Measurements from ENCODE around the gene SPTBN1.
A peak's percentile ranks its signal among the peaks of the same experiment; 100 is the strongest.
"Not testable (repeated sequence)": the region's sequence is repeated elsewhere in the genome, so short reads cannot be mapped to it uniquely, and the experiment has no call there.

SPTBN1 gene

GRCh38 chr2:54503192-54503591 lies 47.1 kb downstream of the SPTBN1 start:
- peak; percentile 57 for ATAC-seq
- peak; percentile 54 for DNase-seq

- ATAC-seq = no peak
- DNase-seq = no peak
Measured at GRCh38 chr2:54503828-54504227, 47.7 kb downstream of the SPTBN1 start.

GRCh38 chr2:54504866-54505265 lies 48.7 kb downstream of the SPTBN1 start:
- DNase-seq (no peak), ATAC-seq (no peak)

GRCh38 chr2:54508541-54508940 lies 52.4 kb downstream of the SPTBN1 start:
- no peak for ATAC-seq

GRCh38 chr2:54509043-54509442 lies 52.9 kb downstream of the SPTBN1 start:
- DNase-seq, ATAC-seq: not testable (repeated sequence)

More at GRCh38 chr2:54508541-54508940, 52.4 kb downstream of the SPTBN1 start:
- DNase-seq = no peak

- DNase-seq (no peak), ATAC-seq (no peak)
Measured at GRCh38 chr2:54510916-54511315, 54.8 kb downstream of the SPTBN1 start.

GRCh38 chr2:54512183-54512582 lies 56.1 kb downstream of the SPTBN1 start:
- DNase-seq (no peak), ATAC-seq (no peak)

GRCh38 chr2:54512663-54513362 lies 56.7 kb downstream of the SPTBN1 start:
- ATAC-seq (no peak), DNase-seq (no peak)

- DNase-seq (no peak), ATAC-seq (no peak)
Measured at GRCh38 chr2:54513363-54513715, 57.2 kb downstream of the SPTBN1 start.

GRCh38 chr2:54514822-54515569 lies 58.9 kb downstream of the SPTBN1 start:
- DNase-seq (no peak), ATAC-seq (no peak)

GRCh38 chr2:54516842-54517241 lies 60.7 kb downstream of the SPTBN1 start:
- ATAC-seq = no peak

GRCh38 chr2:54518016-54518415 lies 61.9 kb downstream of the SPTBN1 start:
- ATAC-seq, DNase-seq: not testable (repeated sequence)

More at GRCh38 chr2:54516842-54517241, 60.7 kb downstream of the SPTBN1 start:
- no peak for DNase-seq

- DNase-seq = no peak
Measured at GRCh38 chr2:54518430-54518829, 62.3 kb downstream of the SPTBN1 start.

GRCh38 chr2:54519841-54520459 lies 63.8 kb downstream of the SPTBN1 start:
- no peak for DNase-seq
- no peak for ATAC-seq

More at GRCh38 chr2:54518430-54518829, 62.3 kb downstream of the SPTBN1 start:
- ATAC-seq = no peak

- ATAC-seq (no peak), DNase-seq (no peak)
Measured at GRCh38 chr2:54520687-54521086, 64.6 kb downstream of the SPTBN1 start.

GRCh38 chr2:54522624-54523281 lies 66.6 kb downstream of the SPTBN1 start:
- peak; percentile 77 for ATAC-seq
- peak; percentile 64 for DNase-seq

GRCh38 chr2:54523324-54523959 lies 67.3 kb downstream of the SPTBN1 start:
- ATAC-seq = no peak
- no peak for DNase-seq

- DNase-seq (peak; percentile 23), ATAC-seq (peak; percentile 90)
Measured at GRCh38 chr2:54524226-54524991, 68.3 kb downstream of the SPTBN1 start.

- DNase-seq (no peak), ATAC-seq (no peak)
Measured at GRCh38 chr2:54525321-54525720, 69.2 kb downstream of the SPTBN1 start.

GRCh38 chr2:54526226-54526879 lies 70.2 kb downstream of the SPTBN1 start:
- ATAC-seq (no peak), DNase-seq (no peak)

All from stimulated activated naive CD8-positive, alpha-beta T cell treated with anti-CD3 and anti-CD28 coated beads, Interleukin-15, Interleukin-2, amounts not matched to agents 100 U/mL and 50 U/mL, for 24 hours (primary cell).